CD8-positive, alpha-beta memory T cell (primary cell): Measurements from ENCODE around the gene PRR27. TPM values are rescaled to one million over a fixed set of nuclear protein-coding genes. Genes with fewer than 3 reads are reported as not detected.

Experiments
- CTCF ChIA-PET: fragments of 350-600 bp; sonication (Branson Sonifier 250); formaldehyde crosslinking; loops from one replicate; lab custom pipeline; 2021; ENCODE audit warnings: antibody characterized with exemption; lab: Charles Lee
- POLR2A ChIA-PET: fragments of 350-600 bp; sonication (Branson Sonifier 250); formaldehyde crosslinking; loops from one replicate; lab custom pipeline; 2021; ENCODE audit warnings: antibody characterized with exemption; lab: Charles Lee
- DNase-seq, 5 donors: peaks; one replicate each; pipeline versions ENCODE4 v3.0.0 to v3.0.0-alpha.2; 2020 to 2022; ENCODE audit warnings: mixed read lengths in 1 of 5
- H3K27ac ChIP-seq: one replicate; pipeline ENCODE4 v1.7.0; 2013; ENCODE audit warnings: low read depth, mild to moderate bottlenecking, low read length, moderate library complexity
- H3K27me3 ChIP-seq: 2 replicates; pipeline ENCODE4 v1.7.0; 2013; ENCODE audit warnings: low read length, mild to moderate bottlenecking; ENCODE audit not compliant: insufficient read depth, poor library complexity, severe bottlenecking
- H3K36me3 ChIP-seq: 2 replicates; pipeline ENCODE4 v1.7.0; 2013; ENCODE audit warnings: mild to moderate bottlenecking, low read length, moderate library complexity; ENCODE audit not compliant: insufficient read depth
- H3K4me1 ChIP-seq: 2 replicates; pipeline ENCODE4 v1.7.0; 2013; ENCODE audit warnings: mild to moderate bottlenecking, low read length, moderate library complexity; ENCODE audit not compliant: insufficient read depth
- H3K4me3 ChIP-seq: 2 replicates; pipeline ENCODE4 v1.7.0; 2013; ENCODE audit warnings: mild to moderate bottlenecking, low read length
- H3K9me3 ChIP-seq: 2 replicates; pipeline ENCODE4 v1.7.0; 2013; ENCODE audit warnings: mild to moderate bottlenecking, low read length
- H3K27ac Mint-ChIP-seq, 8 donors: one replicate each; pipeline ENCODE4 v1.8.0; 2020 to 2021; ENCODE audit warnings: mixed read lengths in 8 of 8, mild to moderate bottlenecking in 6 of 8, inconsistent platforms in 3 of 8, moderate library complexity in 3 of 8
- H3K27me3 Mint-ChIP-seq, 2 donors: one replicate each; pipeline ENCODE4 v1.8.0; 2020 to 2021; ENCODE audit warnings: mixed read lengths in 2 of 2, mild to moderate bottlenecking in 1 of 2, moderate library complexity in 1 of 2
- H3K36me3 Mint-ChIP-seq, 3 donors: one replicate each; pipeline ENCODE4 v1.8.0; 2020 to 2021; ENCODE audit warnings: mixed read lengths in 3 of 3, inconsistent platforms in 1 of 3, mild to moderate bottlenecking in 1 of 3
- H3K4me1 Mint-ChIP-seq, 3 donors: one replicate each; pipeline ENCODE4 v1.8.0; 2020 to 2021; ENCODE audit warnings: mixed read lengths in 3 of 3, inconsistent platforms in 1 of 3, mild to moderate bottlenecking in 1 of 3
- H3K4me3 Mint-ChIP-seq, 7 donors: one replicate each; pipeline ENCODE4 v1.8.0; 2020 to 2021; ENCODE audit warnings: mixed read lengths in 7 of 7, mild to moderate bottlenecking in 6 of 7, moderate library complexity in 4 of 7, inconsistent platforms in 2 of 7
- H3K9me3 Mint-ChIP-seq, 5 donors: one replicate each; pipeline ENCODE4 v1.8.0; 2020 to 2022; ENCODE audit warnings: mixed read lengths in 5 of 5, mild to moderate bottlenecking in 3 of 5, moderate library complexity in 2 of 5, inconsistent platforms in 1 of 5
- polyA plus RNA-seq: library from polyadenylated mRNA; unstranded; fragments of 300-500 nt; fragmentation: Illumina TruSeq; gene quantifications from one replicate; pipeline ENCODE4 v1.2.3, GENCODE V29; 2021
- total RNA-seq, 2 experiments: library from RNA; stranded (reverse); gene quantifications; one replicate each; pipeline ENCODE4 v1.2.3, GENCODE V29; 2021

PRR27 gene
- total RNA-seq: not detected
- not detected for polyA plus RNA-seq

DNA sequence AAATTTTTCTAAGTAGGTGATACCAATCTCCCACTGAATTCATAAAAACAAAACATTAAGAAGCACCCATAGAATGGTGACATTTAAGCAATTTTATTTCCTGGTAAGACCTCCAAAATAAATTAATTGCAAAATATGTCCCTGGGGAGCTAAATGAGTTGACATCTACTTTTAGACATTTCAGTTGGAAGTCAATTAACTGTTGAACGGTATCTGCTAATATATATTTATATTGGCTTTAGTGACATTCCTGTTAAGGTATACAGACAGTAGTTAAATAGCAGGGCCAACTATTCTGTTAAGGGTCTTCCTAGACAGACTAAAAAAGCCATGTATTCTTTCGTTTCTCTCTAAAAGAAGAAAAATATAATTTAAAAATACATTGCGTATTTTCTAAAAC is at the start of gene PRR27:
Gene PRR27 (plus strand): TSS at position 301 of the 400 bp plus-strand sequence. CDS start 139 bp downstream, outside the sequence.
- no peaks in the 10 kb centered on the region for H3K4me1 ChIP-seq
- Mint-ChIP-seq H3K9me3 (peaks cover 0 to 6% (median 4%) of the 10 kb centered on the region in 5 donors), H3K36me3 (no peaks in the 10 kb centered on the region), H3K4me1 (no peaks in the 10 kb centered on the region), H3K27me3 (no peaks in the 10 kb centered on the region), H3K27ac (no peak within 1 kb of the TSS), H3K4me3 (no peak within 1 kb of the TSS)
- no peak within 1 kb of the TSS for H3K4me3 ChIP-seq
- no peaks in the 10 kb centered on the region for H3K9me3 ChIP-seq
- no peak within 1 kb of the TSS for H3K27ac ChIP-seq
- H3K36me3 ChIP-seq: no peaks in the 10 kb centered on the region
- ChIA-PET CTCF (no interaction called here), POLR2A (no interaction called here)
- no peak for DNase-seq
- H3K27me3 ChIP-seq: no peaks in the 10 kb centered on the region

DNA sequence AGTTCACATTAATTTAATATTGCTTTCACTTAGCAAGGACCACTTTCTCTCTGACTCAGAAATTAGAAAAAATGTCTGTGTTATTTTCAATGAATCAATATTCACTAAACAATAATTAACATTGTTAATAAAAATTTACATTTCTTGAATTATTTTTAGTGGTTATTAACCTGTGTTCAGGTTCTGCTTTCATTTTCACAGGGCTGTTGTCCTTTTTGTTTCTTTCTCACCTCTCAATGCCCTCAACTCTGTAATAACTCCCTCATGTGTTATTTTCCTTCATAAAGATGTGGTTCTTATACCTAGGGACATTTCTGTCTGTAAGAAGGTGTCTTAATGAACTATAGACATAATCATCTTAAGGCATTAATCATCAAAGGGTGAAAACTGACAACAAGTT is 43.1 kb upstream of the PRR27 start:
- no peak overlapping the region for H3K27ac Mint-ChIP-seq

DNA sequence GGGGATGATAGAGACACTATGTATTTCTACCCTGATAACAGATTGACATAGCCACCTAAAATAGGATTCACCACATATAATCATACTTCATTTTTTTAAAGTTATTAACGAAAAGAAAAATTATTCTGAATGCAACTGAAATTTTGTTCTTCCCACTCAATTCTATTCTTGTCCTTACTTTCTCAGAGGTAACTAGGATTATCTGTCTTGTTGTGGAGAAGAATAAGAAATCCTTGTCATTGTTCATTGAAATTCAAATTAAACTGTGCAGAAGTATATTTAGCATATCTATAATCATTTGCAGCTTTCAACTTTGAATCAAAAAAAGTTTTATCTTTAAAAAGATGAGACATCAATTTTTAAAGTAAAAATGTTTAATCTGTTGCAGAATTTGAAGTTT is 40.4 kb upstream of the PRR27 start:
- H3K4me1 ChIP-seq: no peaks in the 10 kb centered on the region
- no peak for DNase-seq
- H3K4me1 Mint-ChIP-seq: no peaks in the 10 kb centered on the region
- H3K36me3 Mint-ChIP-seq: no peaks in the 10 kb centered on the region
- H3K4me3 Mint-ChIP-seq: no peak overlapping the region
- H3K36me3 ChIP-seq: no peaks in the 10 kb centered on the region
- H3K9me3 Mint-ChIP-seq: peaks cover 0 to 13% (median 1%) of the 10 kb centered on the region in 5 donors
- no peak overlapping the region for H3K27ac Mint-ChIP-seq
- no peaks in the 10 kb centered on the region for H3K9me3 ChIP-seq
- no peaks in the 10 kb centered on the region for H3K27me3 ChIP-seq
- no peak overlapping the region for H3K4me3 ChIP-seq
- H3K27ac ChIP-seq: no peak overlapping the region
- H3K27me3 Mint-ChIP-seq: no peaks in the 10 kb centered on the region
- ChIA-PET CTCF (no interaction called here), POLR2A (no interaction called here)

More for the DNA sequence above, 43.1 kb upstream of the PRR27 start:
- Mint-ChIP-seq H3K9me3 (peaks cover 0 to 8% (median 0%) of the 10 kb centered on the region in 5 donors), H3K4me1 (no peaks in the 10 kb centered on the region), H3K36me3 (no peaks in the 10 kb centered on the region), H3K4me3 (no peak overlapping the region), H3K27me3 (no peaks in the 10 kb centered on the region)
- no peaks in the 10 kb centered on the region for H3K4me1 ChIP-seq
- POLR2A ChIA-PET: no interaction called here
- H3K4me3 ChIP-seq: no peak overlapping the region
- no peaks in the 10 kb centered on the region for H3K9me3 ChIP-seq
- no peaks in the 10 kb centered on the region for H3K27me3 ChIP-seq
- CTCF ChIA-PET: no interaction called here
- DNase-seq: no peak
- H3K27ac ChIP-seq: no peak overlapping the region
- H3K36me3 ChIP-seq: no peaks in the 10 kb centered on the region

DNA sequence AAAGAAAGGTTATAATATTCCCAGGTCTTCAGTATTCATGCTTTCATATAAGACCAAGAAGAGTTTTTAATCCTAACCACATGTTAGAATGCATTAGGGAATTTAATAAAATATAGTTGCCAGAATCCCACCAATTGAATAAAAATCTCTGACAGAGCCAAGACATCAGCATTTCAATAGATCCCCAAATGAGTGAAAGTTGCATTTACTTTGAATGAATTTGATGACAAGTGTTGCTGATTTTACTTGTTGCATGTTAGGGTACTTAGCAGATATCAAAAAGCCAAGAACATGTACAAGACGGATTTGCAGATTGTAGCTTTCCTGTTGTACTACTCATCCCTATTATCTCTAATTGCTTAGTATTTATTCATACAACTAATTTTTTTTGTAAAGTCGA is 39.9 kb upstream of the PRR27 start:
- no peaks in the 10 kb centered on the region for H3K36me3 ChIP-seq
- no peak overlapping the region for H3K27ac ChIP-seq
- no peak for DNase-seq
- ChIA-PET CTCF (no interaction called here), POLR2A (no interaction called here)
- H3K9me3 Mint-ChIP-seq: peaks cover 0 to 10% (median 0%) of the 10 kb centered on the region in 5 donors
- H3K9me3 ChIP-seq: no peaks in the 10 kb centered on the region
- no peaks in the 10 kb centered on the region for H3K36me3 Mint-ChIP-seq
- H3K4me3 ChIP-seq: no peak overlapping the region
- H3K27ac Mint-ChIP-seq: no peak overlapping the region
- H3K4me3 Mint-ChIP-seq: no peak overlapping the region
- H3K4me1 Mint-ChIP-seq: no peaks in the 10 kb centered on the region
- H3K27me3 ChIP-seq: no peaks in the 10 kb centered on the region
- H3K4me1 ChIP-seq: no peaks in the 10 kb centered on the region
- no peaks in the 10 kb centered on the region for H3K27me3 Mint-ChIP-seq

DNA sequence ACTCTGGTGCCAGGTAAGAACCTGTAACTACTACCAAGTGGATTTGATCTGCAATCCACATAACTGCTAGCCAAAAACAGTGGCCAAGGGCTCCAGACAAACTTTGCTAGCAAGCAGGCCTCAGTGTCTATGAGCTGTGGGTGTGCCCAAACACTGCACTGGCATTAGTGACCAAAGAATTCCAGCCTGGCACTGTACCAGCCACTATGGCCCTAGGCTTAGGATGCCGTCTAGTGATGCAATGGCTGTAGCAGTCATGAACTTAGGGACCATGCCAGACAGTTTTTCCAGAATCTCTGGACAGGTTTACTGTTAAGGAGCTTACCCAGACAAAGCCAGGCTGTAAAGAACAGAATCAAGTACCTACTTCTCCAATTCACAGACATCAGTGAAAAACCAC is 33.7 kb upstream of the PRR27 start:
- POLR2A ChIA-PET: no interaction called here
- H3K27me3 Mint-ChIP-seq: peaks cover 0 to 2% of the 10 kb centered on the region in 2 donors
- no peak overlapping the region for H3K4me3 Mint-ChIP-seq

DNA sequence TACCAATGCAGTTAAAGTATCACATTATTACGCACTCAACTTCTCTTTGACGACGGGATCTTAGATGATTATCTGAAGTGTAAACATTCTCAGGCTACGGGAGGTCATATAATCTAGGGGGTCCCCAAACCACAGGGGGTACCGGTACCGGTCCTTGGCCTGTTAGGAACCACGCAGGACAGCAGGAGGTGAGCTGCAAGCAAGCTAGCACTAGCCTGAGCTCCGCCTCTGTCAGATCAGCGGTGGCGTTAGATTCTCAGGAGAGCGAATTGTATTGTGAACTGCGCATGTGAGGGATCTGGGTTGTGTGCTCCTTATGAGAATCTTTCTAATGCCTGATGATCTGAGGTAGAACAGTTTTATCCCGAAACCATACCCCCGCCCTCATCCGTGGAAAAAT is 20.6 kb upstream of the PRR27 start:
- Histone ChIP-seq H3K27ac (no peak overlapping the region), H3K4me3 (no peak overlapping the region), H3K36me3 (no peaks in the 10 kb centered on the region), H3K27me3 (no peaks in the 10 kb centered on the region), H3K4me1 (no peaks in the 10 kb centered on the region), H3K9me3 (no peaks in the 10 kb centered on the region)
- H3K4me1 Mint-ChIP-seq: no peaks in the 10 kb centered on the region
- peaks cover 0 to 2% (median 0%) of the 10 kb centered on the region in 5 donors for H3K9me3 Mint-ChIP-seq
- H3K27me3 Mint-ChIP-seq: no peaks in the 10 kb centered on the region
- H3K27ac Mint-ChIP-seq: no peak overlapping the region
- CTCF ChIA-PET: no interaction called here
- no peaks in the 10 kb centered on the region for H3K36me3 Mint-ChIP-seq
- DNase-seq: no peak
- H3K4me3 Mint-ChIP-seq: no peak overlapping the region
- POLR2A ChIA-PET: no interaction called here

More for the DNA sequence above, 33.7 kb upstream of the PRR27 start:
- no peak for DNase-seq
- no peaks in the 10 kb centered on the region for H3K36me3 ChIP-seq
- no peaks in the 10 kb centered on the region for H3K4me1 ChIP-seq
- H3K27ac ChIP-seq: no peak overlapping the region
- no peak overlapping the region for H3K27ac Mint-ChIP-seq
- no peak overlapping the region for H3K4me3 ChIP-seq
- no peaks in the 10 kb centered on the region for H3K36me3 Mint-ChIP-seq
- no peaks in the 10 kb centered on the region for H3K27me3 ChIP-seq
- H3K4me1 Mint-ChIP-seq: no peaks in the 10 kb centered on the region
- H3K9me3 Mint-ChIP-seq: peaks cover 0 to 22% (median 7%) of the 10 kb centered on the region in 5 donors
- CTCF ChIA-PET: no interaction called here
- no peaks in the 10 kb centered on the region for H3K9me3 ChIP-seq

DNA sequence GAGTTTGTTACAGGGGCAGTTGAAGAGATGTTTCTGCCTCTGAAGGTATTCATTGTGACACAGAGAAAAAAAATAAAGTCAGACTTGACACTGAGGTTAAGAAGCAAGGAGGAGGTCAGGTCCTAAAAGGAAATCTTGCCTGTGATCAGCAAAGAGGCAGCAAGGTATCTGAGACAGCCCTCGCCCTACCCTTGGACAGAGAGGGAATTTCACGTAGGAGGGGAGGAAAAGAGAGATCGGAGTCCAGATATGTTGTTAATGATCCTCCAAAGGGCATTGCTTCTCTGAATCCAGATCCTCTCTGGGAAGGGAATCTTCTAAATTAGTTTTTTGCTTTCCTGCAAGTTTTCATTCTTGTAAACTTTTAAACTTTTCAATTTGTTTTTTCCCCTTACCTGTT is 15.3 kb upstream of the PRR27 start:
- Histone ChIP-seq H3K27me3 (no peaks in the 10 kb centered on the region), H3K27ac (no peak overlapping the region), H3K4me1 (no peaks in the 10 kb centered on the region), H3K4me3 (no peak overlapping the region), H3K36me3 (no peaks in the 10 kb centered on the region), H3K9me3 (no peaks in the 10 kb centered on the region)
- Mint-ChIP-seq H3K36me3 (no peaks in the 10 kb centered on the region), H3K27me3 (no peaks in the 10 kb centered on the region), H3K4me3 (no peak overlapping the region), H3K9me3 (peaks cover 0 to 7% (median 0%) of the 10 kb centered on the region in 5 donors), H3K27ac (no peak overlapping the region), H3K4me1 (no peaks in the 10 kb centered on the region)
- CTCF ChIA-PET: no interaction called here
- DNase-seq: no peak
- POLR2A ChIA-PET: no interaction called here

DNA sequence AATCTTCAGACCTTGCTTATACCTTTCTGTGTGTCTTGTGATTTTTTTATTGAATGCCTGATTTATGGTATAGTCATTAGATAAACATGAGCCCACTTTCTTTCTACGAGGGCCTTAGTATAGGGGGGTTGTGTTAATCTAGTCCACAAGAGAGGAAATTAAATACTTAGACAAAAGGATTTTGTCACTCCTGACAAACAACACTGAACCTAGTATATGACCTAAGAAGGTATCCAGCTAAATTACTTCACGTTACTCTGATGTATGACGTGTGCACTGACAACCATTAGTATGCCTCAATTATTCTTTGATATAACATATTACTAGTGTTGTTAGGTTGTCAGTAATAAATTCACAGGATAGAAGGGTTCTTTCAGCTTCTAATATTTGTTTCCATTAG is 2.8 kb upstream of the PRR27 start:
- Mint-ChIP-seq H3K4me1 (no peaks in the 10 kb centered on the region), H3K27ac (no peak overlapping the region), H3K36me3 (no peaks in the 10 kb centered on the region), H3K9me3 (peaks cover 0 to 13% (median 2%) of the 10 kb centered on the region in 5 donors), H3K27me3 (no peaks in the 10 kb centered on the region), H3K4me3 (no peak overlapping the region)
- H3K36me3 ChIP-seq: no peaks in the 10 kb centered on the region
- ChIA-PET CTCF (no interaction called here), POLR2A (no interaction called here)
- H3K27me3 ChIP-seq: no peaks in the 10 kb centered on the region
- no peak overlapping the region for H3K27ac ChIP-seq
- H3K4me1 ChIP-seq: no peaks in the 10 kb centered on the region
- no peak overlapping the region for H3K4me3 ChIP-seq
- no peaks in the 10 kb centered on the region for H3K9me3 ChIP-seq
- no peak for DNase-seq

DNA sequence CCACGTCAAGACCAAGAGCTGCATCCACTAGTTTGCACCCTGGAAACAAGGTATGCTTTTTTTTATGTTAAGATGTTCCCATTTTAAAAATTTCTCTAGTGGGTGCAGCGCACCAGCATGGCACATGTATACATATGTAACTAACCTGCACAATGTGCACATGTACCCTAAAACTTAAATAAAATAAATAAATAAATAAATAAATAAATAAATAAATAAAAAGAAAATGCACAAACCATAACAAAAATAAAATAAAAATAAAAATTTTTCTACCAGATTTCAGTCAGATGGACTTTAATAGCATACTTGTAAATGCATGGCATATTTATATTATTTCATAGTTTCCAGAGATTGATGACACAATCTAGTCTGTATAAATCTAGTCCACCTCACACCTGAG is 1.9 kb upstream of the PRR27 start:
- Mint-ChIP-seq H3K36me3 (no peaks in the 10 kb centered on the region), H3K27me3 (no peaks in the 10 kb centered on the region), H3K9me3 (peaks cover 0 to 13% (median 6%) of the 10 kb centered on the region in 5 donors), H3K4me3 (no peak overlapping the region), H3K27ac (no peak overlapping the region), H3K4me1 (no peaks in the 10 kb centered on the region)
- DNase-seq: no peak
- H3K4me3 ChIP-seq: no peak overlapping the region
- H3K4me1 ChIP-seq: no peaks in the 10 kb centered on the region
- H3K27me3 ChIP-seq: no peaks in the 10 kb centered on the region
- H3K36me3 ChIP-seq: no peaks in the 10 kb centered on the region
- POLR2A ChIA-PET: no interaction called here
- H3K9me3 ChIP-seq: no peaks in the 10 kb centered on the region
- CTCF ChIA-PET: no interaction called here
- no peak overlapping the region for H3K27ac ChIP-seq
